HG03025 (cell line): ENCODE data around the gene KMT2E.
"Not testable (repeated sequence)": the region's sequence is repeated elsewhere in the genome, so short reads cannot be mapped to it uniquely, and the experiment has no call there.

Source experiments
- ATAC-seq: cut with Tn5 transposase; IDR thresholded peaks from one replicate; pipeline ENCODE4 v1.9.1; 2021; ENCODE audit warnings: mild to moderate bottlenecking, moderate library complexity; ENCODE audit not compliant: unreplicated experiment, low FRiP score

Gene KMT2E, protein sequence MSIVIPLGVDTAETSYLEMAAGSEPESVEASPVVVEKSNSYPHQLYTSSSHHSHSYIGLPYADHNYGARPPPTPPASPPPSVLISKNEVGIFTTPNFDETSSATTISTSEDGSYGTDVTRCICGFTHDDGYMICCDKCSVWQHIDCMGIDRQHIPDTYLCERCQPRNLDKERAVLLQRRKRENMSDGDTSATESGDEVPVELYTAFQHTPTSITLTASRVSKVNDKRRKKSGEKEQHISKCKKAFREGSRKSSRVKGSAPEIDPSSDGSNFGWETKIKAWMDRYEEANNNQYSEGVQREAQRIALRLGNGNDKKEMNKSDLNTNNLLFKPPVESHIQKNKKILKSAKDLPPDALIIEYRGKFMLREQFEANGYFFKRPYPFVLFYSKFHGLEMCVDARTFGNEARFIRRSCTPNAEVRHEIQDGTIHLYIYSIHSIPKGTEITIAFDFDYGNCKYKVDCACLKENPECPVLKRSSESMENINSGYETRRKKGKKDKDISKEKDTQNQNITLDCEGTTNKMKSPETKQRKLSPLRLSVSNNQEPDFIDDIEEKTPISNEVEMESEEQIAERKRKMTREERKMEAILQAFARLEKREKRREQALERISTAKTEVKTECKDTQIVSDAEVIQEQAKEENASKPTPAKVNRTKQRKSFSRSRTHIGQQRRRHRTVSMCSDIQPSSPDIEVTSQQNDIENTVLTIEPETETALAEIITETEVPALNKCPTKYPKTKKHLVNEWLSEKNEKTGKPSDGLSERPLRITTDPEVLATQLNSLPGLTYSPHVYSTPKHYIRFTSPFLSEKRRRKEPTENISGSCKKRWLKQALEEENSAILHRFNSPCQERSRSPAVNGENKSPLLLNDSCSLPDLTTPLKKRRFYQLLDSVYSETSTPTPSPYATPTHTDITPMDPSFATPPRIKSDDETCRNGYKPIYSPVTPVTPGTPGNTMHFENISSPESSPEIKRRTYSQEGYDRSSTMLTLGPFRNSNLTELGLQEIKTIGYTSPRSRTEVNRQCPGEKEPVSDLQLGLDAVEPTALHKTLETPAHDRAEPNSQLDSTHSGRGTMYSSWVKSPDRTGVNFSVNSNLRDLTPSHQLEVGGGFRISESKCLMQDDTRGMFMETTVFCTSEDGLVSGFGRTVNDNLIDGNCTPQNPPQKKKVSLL (N-terminal part only)

DNA sequence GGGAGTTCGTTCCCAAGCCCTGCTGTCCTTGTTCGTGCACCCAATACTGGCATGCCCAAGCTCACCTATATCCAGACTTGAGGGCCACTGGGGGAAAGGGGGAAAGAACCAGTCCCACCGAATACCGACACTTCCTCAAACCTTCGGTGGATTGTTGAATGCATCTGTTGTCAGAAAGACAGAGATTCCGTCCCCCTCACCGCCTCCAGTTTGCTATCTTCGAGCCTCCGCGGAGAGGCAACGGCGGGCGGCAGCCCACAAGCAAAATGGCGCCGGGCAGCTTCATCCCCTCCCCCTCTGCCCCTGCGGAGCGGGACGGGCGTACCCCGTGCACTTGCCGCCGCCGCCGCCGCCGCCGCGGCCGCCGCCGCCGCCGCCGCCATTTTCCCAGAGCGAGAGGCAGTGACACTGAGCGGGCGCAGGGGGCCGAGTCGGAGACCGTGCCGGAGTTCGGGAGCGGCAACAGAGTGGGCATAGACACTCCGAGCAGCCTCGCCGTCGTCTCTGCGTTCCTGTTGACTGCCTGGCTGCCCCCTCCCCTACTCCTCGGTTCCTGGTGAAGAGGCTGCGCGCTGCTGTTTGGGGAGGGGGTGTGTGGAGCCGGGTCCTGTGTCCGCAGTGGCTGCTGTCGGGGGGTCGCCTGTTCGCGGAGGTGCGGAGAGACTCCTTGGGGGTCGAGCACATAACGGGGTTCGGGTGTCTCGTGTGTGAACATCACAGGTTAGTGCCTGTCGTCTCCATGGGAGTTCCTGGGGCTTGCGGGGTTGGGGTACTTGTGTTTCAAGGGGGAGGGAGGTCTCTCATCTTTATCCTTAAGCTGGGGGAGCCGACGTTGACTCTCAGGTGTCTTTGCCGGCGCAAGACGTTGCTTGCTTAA is at the start of gene KMT2E:
Gene KMT2E (plus strand): TSS at position 390 of the 877 bp plus-strand sequence. CDS start 26,748 bp downstream, outside the sequence.
- peak; percentile 24 for ATAC-seq

DNA sequence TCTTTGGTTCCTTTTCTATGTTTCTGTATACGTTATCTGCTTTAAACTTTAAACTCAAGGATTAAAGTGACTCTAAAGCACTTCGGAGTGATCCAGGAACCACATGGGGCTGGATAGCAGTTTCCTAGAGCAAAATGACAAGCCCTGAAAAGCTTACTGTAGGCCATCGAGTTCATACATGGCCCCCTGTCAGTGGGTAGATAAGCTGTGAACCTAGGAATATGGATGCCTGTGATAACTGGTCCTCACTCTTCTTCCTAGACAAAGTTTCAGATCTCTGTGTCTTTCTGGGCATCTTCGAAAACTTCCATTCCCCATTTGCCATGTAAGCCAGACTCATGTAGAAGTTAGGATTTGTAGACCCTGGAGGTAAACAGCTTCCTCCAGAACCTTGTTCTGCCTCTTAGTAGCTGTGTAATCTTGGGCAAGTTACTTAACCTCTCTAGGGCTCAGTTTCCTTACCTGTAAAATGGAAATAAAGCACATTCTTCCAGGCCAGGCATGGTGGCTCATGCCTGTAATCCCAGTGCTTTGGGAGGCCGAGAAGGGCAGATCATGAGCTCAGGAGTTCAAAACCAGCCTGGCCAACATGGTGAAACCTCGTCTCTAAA is 49.3 kb upstream of the KMT2E start:
- ATAC-seq = no peak

DNA sequence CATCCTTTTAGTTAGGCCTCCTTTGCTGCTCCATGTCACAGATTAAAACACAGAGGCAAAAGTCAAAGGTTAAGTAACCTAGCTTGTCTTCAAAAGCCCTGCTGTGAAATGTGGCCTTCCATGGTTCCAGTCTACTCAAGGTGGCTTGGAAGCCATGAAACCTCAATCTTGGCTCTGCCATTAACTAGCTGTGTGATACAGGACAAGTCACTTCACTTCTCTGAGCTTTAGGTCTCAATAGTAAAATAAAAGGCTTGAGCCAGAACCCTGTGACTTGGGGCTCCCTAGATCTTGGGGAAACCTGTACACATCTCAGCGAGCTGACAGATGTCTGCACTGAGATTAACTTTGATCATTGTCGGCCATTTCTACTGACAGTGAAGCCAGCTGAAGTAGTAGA is 48.0 kb upstream of the KMT2E start:
- no peak for ATAC-seq

DNA sequence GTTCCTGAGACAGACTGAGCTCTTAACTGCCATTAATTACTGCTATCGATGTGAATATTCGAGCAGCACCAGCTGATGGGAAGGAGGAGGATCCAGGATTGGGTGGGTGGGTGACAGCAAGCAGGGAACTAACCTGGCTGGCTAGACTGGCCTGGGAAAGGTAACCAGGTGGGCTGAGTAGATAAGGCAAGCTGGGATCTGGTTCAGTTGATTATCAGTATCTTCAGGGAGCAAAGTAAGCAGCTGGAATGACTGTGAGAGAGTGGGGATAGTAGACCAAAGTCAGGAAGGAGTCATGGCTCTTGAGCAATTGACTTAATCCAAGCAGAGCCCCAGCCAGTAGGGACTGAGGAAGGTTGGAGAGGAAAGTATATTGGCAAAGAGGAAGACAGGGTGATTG is 46.9 kb upstream of the KMT2E start:
- ATAC-seq = no peak

DNA sequence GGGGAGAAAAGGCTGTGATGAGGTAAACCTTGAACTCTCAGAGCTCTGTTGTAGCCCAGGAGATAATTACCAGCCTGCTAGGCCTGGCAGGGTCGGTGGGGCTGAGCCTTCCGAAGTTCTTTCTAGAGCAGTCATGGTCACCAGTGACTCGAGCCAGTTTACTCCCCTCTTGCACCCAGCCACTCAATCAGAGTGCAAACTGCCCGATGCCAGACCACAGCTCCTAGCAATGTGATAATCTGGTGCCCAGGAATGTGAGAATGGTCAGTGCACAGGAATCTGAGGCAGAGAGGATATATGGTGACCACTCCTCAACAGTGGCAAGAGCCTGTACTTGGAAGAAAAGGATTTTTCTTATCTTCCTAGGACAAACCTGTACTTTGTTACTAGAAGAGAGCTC is 46.4 kb upstream of the KMT2E start:
- no peak for ATAC-seq

DNA sequence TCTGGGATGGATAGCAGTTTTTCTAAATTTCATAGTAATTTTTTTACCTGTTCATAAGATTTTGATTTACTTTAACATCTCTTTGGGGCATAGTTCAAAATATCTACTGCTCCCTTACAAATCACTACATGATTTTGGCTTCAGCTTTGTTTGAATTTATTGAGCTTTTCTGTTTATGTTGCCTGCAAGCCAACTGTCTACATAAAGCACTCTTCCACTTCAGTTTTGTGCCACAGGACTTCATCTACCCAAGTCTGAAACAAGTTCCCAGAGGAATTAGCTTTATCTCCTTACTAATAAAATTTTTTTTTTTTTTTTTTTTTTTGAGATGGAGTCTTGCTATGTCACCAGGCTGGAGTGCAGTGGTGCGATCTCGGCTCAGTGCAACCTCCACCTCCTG is 45.4 kb upstream of the KMT2E start:
- no peak for ATAC-seq

DNA sequence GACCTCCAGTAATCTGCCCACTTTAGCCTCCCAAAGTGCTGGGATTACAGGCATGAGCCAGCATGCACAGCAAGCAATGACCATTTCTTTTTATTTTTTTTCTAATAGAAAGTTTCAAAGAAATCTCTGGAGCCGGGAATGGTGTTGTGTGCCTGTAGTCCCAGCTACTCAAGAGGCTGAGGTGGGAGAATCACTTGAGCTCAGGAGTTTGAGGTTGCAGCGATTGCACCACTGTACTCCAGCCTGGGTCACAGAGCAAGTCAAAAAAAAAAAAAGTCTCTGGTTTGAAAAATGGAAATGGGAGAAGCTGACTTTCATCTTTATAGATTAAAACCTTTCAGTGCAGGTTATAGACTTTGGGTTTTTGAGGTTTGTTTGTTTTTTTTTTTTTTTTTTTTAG is 44.8 kb upstream of the KMT2E start:
- no peak for ATAC-seq

DNA sequence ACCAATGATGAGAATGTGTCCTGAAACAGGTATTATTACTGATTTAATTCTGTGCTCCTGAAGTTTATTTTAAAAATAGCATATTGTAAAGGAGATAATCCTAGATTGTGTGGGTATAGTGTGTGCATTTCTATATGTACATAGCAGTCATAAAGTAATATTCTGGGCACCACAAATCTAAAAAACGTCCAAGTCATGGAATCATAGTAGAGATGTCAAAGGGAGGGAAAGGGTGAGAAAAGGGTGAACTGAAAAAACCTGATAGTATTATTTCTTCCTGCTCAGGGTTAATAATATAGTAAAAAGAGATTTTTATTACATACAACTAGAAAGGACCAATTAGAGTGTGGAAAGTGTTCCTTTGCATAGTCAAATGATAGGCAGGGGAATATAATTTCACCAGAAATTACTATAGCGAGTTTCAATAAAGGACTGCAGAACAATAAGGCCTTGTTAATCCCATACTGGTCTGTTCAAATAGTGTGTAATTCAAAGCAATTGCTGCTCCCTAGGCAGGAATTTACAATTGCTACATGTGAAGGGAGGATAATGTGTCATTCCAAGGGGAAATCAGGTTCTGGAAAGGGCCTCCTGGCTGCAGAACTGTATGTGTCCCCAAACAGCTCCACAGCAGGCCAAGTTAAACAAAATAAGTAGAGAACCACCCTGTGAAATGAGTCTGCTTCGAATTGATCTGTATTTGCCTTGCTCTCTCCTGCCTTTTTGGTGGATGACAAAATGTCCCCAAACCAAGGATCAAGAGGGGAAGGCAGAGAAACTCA is 42.5 kb upstream of the KMT2E start:
- no peak for ATAC-seq

DNA sequence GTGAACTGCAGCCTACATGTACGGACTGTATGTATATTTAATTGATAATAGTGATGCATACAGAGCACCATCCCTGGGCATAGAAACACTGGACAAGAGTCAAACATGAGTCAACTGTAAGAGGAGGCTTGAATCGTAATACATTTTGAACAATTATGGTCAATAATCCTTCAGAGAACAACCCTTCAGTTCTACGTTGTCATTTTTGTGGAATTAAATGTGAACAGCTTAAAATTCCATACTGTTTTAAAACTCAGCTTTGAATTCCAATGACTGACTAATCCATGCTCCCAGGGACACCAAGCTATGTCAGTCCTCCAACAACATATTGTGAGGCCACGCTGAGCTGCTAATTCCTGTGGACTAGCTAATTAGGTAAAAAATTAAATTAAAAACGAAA is 41.5 kb upstream of the KMT2E start:
- ATAC-seq = no peak

DNA sequence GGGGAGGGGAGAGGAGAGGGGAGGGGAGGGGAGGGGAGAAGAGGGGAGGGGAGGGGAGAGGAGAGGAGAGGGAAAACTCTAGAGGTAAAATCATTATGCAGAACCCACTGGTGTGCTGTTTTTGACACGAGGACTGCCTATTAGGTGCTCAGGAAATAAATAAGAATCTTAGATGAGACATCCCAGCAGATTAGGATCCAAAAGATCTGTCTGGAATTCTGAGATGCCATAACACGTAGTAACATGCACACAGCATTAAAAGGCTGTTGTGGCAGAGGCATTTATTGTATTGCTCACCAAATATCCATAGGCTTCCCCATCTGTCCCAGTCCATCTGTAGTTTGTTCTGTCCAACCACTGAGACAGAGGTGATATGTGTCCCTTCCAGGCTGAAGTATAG is 40.8 kb upstream of the KMT2E start:
- ATAC-seq = no peak

DNA sequence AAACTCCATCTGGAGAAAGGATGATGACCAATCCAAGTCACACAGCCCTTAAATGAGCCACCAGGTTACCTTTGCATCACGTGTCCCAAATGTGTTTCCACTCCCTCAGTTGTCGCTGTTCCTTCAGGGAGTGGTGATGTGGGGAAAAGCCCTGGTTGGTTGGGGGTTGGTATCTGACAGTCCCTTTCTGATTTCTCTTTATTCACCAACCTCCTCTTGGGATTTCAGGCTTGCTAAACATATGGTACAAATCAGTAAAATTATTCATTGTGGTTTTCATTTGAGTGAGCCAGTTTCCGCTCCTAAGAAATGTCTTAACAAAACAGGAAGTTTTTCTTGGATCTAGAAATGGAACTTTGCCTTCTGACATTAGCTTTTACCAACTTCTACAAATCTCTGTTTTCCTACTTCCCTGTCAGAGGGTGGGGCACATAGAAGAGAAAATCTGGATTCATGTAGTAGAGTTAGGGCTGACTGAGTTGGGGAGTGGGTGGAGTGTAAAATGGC is 40.0 kb upstream of the KMT2E start:
- no peak for ATAC-seq

DNA sequence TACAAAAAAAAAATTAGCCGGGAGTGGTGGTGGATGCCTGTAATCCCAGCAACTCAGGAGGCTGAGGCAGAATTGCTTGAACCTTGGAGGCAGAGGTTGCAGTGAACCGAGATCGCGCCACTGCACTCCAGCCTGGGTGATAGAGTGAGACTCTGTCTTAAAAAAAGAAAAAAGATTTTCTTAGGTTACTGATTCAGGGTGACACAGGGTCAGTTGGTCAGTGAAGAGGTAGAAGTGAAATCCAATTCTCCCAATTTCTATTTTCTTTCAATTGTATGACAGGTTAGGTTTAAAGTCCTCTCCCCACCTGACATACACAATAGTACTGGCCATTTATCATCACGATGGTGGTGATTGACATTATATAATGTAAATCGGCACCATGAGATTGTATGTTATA is 38.5 kb upstream of the KMT2E start:
- not testable (repeated sequence) for ATAC-seq

DNA sequence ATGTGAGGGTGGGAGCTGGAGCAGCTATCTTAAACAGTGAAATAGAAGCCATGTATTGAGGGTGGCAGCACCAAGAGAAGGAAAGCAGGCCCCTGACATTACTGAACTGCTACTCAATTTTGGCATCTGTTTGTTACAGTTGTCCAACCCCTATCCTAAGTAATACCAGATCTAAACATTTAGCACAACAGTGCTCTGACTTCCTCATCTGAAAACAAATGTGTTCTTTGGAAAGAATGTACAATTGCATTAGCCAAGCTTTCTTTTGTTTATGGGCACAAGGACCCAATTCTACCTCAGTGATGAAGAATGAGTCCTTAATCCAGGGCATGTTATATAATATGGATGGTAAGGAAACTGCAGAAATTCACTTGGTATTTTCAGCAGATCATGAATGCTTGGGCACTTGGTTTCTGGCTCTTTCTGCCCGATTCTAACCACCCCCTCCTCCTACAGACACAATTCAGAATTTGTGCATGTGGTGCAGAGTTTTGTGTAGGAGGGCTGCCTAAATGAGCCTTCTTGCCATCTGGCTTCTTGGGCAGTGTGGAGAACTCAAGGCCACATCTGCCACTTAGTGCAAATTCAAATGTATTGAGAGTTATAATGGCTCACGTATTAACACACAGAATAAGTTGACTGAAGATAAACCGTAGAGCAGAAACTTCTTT is 36.9 kb upstream of the KMT2E start:
- no peak for ATAC-seq

DNA sequence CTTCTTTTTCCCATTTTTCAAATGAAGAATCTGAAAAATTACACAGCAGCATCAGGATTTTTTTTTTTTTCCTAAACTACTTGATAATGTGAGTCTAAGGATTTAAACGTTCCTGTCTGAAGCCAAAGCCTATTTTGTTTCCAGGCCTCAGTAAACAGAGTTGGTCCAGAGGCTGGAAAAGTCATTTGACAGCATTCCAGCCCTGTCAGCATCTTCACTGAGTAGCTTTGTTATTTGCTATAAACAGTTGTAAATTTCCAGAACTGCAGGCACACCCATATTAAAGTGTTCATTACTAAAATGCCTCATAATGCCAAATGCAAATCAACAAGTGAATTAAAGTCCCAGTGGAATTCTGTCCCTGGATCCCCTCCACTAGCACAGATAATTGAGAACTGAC is 35.5 kb upstream of the KMT2E start:
- ATAC-seq = no peak

DNA sequence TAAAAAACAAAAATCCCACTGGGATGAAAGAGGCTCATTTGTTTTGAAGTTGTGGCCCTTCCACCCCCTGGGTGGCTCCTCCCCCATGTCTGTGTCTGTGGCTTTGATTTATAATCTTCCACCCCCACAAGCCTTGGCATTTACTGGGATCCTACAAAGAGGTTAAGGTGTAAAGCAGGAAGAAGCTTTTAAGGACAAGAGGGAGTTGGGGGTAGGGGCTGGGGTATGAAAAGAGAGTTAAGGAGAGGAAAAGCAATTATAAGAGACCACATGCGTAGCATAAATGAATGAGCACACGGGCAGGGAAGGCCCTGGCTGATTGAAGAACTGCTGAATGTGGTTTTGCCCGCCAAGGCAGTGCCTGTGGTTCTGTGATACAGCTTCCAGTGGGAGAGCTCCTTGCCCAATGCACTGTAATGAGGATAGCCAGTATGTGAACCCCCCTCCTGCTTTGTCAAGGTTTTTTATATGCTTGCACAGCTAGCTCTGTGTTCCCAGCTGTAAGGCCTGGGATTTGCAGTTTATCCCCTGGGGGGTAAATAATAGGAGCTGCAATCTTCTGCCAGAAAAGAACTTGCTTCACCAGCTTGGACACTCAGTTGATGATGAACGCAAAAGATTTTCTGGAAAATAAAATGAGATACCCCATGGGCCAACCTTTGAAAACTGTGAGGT is 34.7 kb upstream of the KMT2E start:
- ATAC-seq = no peak

DNA sequence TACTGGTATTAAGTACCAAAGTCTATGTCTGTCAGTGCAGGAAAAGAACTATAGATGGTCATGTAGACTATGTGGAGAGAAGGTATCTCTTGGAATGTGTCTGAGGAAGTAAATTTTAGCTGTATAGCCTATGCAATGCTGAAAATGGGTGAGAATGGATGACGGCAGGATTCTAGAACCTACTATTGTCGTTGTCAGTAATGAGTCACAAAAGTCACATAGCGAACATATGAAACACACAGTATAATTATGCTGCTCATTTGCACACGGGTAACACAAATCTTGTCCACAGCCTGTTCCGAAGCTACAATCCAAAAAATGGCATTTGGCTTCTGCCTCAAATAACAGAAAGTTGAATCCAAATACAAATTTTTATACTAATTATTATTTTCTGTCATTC is 33.6 kb upstream of the KMT2E start:
- ATAC-seq = no peak

DNA sequence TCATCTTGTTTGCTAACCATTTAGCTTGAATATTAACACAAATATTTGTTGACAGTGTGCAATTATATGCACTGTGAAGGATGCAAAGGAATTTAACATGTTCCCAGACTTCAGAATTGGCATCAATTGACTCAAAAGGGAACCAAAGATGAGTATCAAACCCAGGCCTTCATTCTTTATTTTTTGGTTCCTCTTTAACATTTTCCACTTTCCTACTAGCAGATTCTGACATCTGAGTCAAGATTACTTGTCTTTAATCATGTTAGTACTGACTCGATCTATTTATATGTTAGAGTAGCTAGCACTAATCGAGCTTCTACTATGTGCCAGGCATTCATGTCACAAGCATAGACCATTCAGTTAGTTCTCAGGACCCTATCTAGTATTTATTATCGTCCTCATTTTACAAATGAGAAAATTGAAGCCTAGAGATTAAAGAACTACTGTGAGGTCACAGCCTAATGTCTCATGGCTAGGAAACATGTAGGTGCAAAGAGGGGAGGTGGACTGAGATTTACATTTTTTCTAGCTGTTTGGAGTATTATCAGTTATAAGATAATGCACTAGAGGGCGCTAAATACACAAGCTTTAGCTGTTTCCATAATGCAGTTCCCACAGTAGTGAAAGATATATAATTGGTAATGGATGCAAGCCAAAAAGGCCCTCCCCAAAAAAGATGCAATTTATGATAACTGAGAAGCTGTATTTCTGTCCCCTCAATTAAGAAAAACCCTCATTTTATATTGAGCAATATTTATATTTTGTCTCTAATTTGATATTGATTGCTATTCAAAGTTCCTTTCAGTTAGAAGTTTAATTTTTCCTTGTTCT is 32.9 kb upstream of the KMT2E start:
- no peak for ATAC-seq
